Prostate gland (tissue), 2 donors: Measurements from ENCODE around the gene UAP1L1.

Source experiments
- POLR2A ChIP-seq: fragments of 450-650 bp; IDR thresholded peaks from one replicate; pipeline ENCODE4 v1.6.1; 2016; ENCODE audit warnings: antibody characterized with exemption, mild to moderate bottlenecking
- POLR2AphosphoS5 ChIP-seq: sonication (generic); formaldehyde crosslinking; IDR thresholded peaks from one replicate; pipeline ENCODE4 v1.6.1; 2017; ENCODE audit warnings: antibody characterized with exemption
- TF ChIP-seq, protein P1 (sequence below), 4 experiments: fragments of 200-600 bp in 2 of 4; fragments of 450-650 bp in 2 of 4; sonication (generic) in 2 of 4; IDR thresholded peaks; 1 replicate in 3 of 4; 2 replicates in 1 of 4; pipeline ENCODE4 v1.5.1; 2016 to 2019; ENCODE audit warnings: antibody characterized with exemption in 4 of 4, mild to moderate bottlenecking in 2 of 4, moderate library complexity in 2 of 4

DNA sequence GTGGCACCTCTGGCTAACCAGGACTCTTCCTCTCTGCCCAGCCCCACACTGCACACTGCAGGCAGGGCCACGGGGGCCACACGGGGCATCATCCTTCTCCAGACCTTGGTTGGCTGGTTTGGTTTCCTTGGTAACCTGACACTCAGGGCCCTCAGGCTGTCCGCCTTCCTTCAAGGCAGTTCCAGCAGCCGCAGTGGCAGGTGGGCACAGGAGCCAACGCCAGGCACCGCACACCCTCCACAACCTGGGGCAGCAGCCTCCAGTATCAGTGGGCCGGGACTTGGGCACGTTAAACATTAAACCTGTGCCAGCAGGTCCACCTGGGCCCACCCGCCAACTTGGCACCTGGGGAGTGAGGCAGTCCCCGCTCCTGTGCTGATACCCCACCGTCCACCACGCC, 33.3 kb upstream of the UAP1L1 start:
- TF ChIP-seq, protein P1, sequence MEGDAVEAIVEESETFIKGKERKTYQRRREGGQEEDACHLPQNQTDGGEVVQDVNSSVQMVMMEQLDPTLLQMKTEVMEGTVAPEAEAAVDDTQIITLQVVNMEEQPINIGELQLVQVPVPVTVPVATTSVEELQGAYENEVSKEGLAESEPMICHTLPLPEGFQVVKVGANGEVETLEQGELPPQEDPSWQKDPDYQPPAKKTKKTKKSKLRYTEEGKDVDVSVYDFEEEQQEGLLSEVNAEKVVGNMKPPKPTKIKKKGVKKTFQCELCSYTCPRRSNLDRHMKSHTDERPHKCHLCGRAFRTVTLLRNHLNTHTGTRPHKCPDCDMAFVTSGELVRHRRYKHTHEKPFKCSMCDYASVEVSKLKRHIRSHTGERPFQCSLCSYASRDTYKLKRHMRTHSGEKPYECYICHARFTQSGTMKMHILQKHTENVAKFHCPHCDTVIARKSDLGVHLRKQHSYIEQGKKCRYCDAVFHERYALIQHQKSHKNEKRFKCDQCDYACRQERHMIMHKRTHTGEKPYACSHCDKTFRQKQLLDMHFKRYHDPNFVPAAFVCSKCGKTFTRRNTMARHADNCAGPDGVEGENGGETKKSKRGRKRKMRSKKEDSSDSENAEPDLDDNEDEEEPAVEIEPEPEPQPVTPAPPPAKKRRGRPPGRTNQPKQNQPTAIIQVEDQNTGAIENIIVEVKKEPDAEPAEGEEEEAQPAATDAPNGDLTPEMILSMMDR (IDR thresholded peaks at IDR 0.05): no peak
- no peak for TF ChIP-seq POLR2A
- TF ChIP-seq POLR2AphosphoS5: no peak
